HG02884 (cell line): ENCODE measurements around the gene ARMC2.
"Not testable (repeated sequence)": the region's sequence is repeated elsewhere in the genome, so short reads cannot be mapped to it uniquely, and the experiment has no call there.

ENCODE experiments used
- ATAC-seq: cut with Tn5 transposase; IDR thresholded peaks from one replicate; pipeline ENCODE4 v1.9.1; 2021; ENCODE audit warnings: mild to moderate bottlenecking, moderate library complexity; ENCODE audit not compliant: unreplicated experiment

ARMC2 gene

GRCh38 chr6:108868647-108869046 lies 20.4 kb downstream of the ARMC2 start:
- ATAC-seq: no peak

GRCh38 chr6:108869876-108870275 lies 21.7 kb downstream of the ARMC2 start:
- ATAC-seq: no peak

GRCh38 chr6:108870357-108870756 lies 22.1 kb downstream of the ARMC2 start:
- ATAC-seq: no peak

- ATAC-seq: no peak
These were observed 23.9 kb downstream of the ARMC2 start for GRCh38 chr6:108872141-108872557.

GRCh38 chr6:108872575-108872974 lies 24.4 kb downstream of the ARMC2 start:
- no peak for ATAC-seq

- ATAC-seq: no peak
These were observed 25.0 kb downstream of the ARMC2 start for GRCh38 chr6:108873251-108873650.

- ATAC-seq: no peak
These were observed 25.7 kb downstream of the ARMC2 start for GRCh38 chr6:108873971-108874370.

- ATAC-seq: peak; percentile 79
These were observed 26.4 kb downstream of the ARMC2 start for GRCh38 chr6:108874470-108875160.

GRCh38 chr6:108875161-108875555 lies 26.9 kb downstream of the ARMC2 start:
- peak; percentile 33 for ATAC-seq

GRCh38 chr6:108877046-108877751 lies 29.0 kb downstream of the ARMC2 start:
- ATAC-seq: no peak

- ATAC-seq: no peak
These were observed 30.7 kb downstream of the ARMC2 start for GRCh38 chr6:108878942-108879341.

GRCh38 chr6:108883172-108883571 lies 35.0 kb downstream of the ARMC2 start:
- peak; percentile 82 for ATAC-seq

GRCh38 chr6:108884211-108885059 lies 36.2 kb downstream of the ARMC2 start:
- no peak for ATAC-seq

GRCh38 chr6:108888052-108888451 lies 39.8 kb downstream of the ARMC2 start:
- no peak for ATAC-seq

- ATAC-seq: no peak
These were observed 40.5 kb downstream of the ARMC2 start for GRCh38 chr6:108888745-108889144.

- not testable (repeated sequence) for ATAC-seq
These were observed 42.7 kb downstream of the ARMC2 start for GRCh38 chr6:108890898-108891297.

- ATAC-seq: no peak
These were observed 47.3 kb downstream of the ARMC2 start for GRCh38 chr6:108895571-108895970.

GRCh38 chr6:108896111-108896661 lies 48.0 kb downstream of the ARMC2 start:
- no peak for ATAC-seq

- no peak for ATAC-seq
These were observed 49.1 kb downstream of the ARMC2 start for GRCh38 chr6:108897371-108897770.

GRCh38 chr6:108902382-108902792 lies 54.2 kb downstream of the ARMC2 start:
- no peak for ATAC-seq

- no peak for ATAC-seq
These were observed 55.6 kb downstream of the ARMC2 start for GRCh38 chr6:108903796-108904195.
